ENCODE measurements around the gene TMEM51.

Gene TMEM51

GRCh38 chr1:15191267-15191666 lies 37.7 kb downstream of the TMEM51 start:
- TF ChIP-seq, protein P1, sequence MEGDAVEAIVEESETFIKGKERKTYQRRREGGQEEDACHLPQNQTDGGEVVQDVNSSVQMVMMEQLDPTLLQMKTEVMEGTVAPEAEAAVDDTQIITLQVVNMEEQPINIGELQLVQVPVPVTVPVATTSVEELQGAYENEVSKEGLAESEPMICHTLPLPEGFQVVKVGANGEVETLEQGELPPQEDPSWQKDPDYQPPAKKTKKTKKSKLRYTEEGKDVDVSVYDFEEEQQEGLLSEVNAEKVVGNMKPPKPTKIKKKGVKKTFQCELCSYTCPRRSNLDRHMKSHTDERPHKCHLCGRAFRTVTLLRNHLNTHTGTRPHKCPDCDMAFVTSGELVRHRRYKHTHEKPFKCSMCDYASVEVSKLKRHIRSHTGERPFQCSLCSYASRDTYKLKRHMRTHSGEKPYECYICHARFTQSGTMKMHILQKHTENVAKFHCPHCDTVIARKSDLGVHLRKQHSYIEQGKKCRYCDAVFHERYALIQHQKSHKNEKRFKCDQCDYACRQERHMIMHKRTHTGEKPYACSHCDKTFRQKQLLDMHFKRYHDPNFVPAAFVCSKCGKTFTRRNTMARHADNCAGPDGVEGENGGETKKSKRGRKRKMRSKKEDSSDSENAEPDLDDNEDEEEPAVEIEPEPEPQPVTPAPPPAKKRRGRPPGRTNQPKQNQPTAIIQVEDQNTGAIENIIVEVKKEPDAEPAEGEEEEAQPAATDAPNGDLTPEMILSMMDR (IDR thresholded peaks at IDR 0.05; ENCODE audit: poor library complexity, severe bottlenecking): no peak
- Histone ChIP-seq H3K4me3 (ENCODE audit: severe bottlenecking) (no peak overlapping the region), H3K27me3 (ENCODE audit: insufficient read depth, poor library complexity, severe bottlenecking) (no peaks in the 10 kb centered on the region), H3K27ac (ENCODE audit: poor library complexity, severe bottlenecking) (no peak overlapping the region), H3K9me3 (ENCODE audit: severe bottlenecking) (no peaks in the 10 kb centered on the region), H3K36me3 (ENCODE audit: low read depth) (no peaks in the 10 kb centered on the region), H3K4me1 (ENCODE audit: insufficient read depth, poor library complexity, severe bottlenecking) (peaks cover 7% of the 10 kb centered on the region)
- no peak for DNase-seq (ENCODE audit: low spot score)
- no peak for ATAC-seq (ENCODE audit: low read depth)

DNA sequence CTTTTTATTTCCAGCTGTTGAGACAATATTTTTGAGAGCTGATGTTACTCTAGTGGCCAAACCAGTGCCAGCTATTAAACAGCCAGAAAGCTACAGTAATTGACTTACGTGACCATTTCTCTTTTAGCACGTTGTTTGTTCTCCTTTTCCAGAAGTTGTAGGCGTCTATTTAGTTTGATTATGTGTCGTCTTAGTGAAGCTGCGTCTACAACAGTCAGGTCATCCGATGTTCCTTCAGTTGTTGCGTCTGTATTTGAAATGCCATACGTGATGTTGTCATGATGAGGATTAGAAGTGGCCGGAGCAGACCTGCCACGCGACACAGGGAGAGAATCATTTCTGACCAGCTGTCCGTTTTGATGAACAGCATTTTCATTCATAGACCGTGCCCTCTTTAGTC lies 38.2 kb downstream of the TMEM51 start:
- H3K27me3 ChIP-seq (ENCODE audit: insufficient read depth, poor library complexity, severe bottlenecking): no peaks in the 10 kb centered on the region
- TF ChIP-seq, protein P1 (IDR thresholded peaks at IDR 0.05; ENCODE audit: poor library complexity, severe bottlenecking): no peak
- ATAC-seq (ENCODE audit: low read depth): no peak
- peaks cover 7% of the 10 kb centered on the region for H3K4me1 ChIP-seq (ENCODE audit: insufficient read depth, poor library complexity, severe bottlenecking)
- no peaks in the 10 kb centered on the region for H3K9me3 ChIP-seq (ENCODE audit: severe bottlenecking)
- DNase-seq (ENCODE audit: low spot score): no peak
- no peak overlapping the region for H3K27ac ChIP-seq (ENCODE audit: poor library complexity, severe bottlenecking)
- no peaks in the 10 kb centered on the region for H3K36me3 ChIP-seq (ENCODE audit: low read depth)
- no peak overlapping the region for H3K4me3 ChIP-seq (ENCODE audit: severe bottlenecking)

- Histone ChIP-seq H3K27me3 (ENCODE audit: insufficient read depth, poor library complexity, severe bottlenecking) (no peaks in the 10 kb centered on the region), H3K4me3 (ENCODE audit: severe bottlenecking) (no peak overlapping the region), H3K27ac (ENCODE audit: poor library complexity, severe bottlenecking) (no peak overlapping the region), H3K4me1 (ENCODE audit: insufficient read depth, poor library complexity, severe bottlenecking) (peaks cover 7% of the 10 kb centered on the region), H3K9me3 (ENCODE audit: severe bottlenecking) (no peaks in the 10 kb centered on the region), H3K36me3 (ENCODE audit: low read depth) (no peaks in the 10 kb centered on the region; the same call in 1 of the 2 replicates)
- no peak for ATAC-seq (ENCODE audit: low read depth)
- DNase-seq (ENCODE audit: low spot score): no peak
- TF ChIP-seq, protein P1 (IDR thresholded peaks at IDR 0.05; ENCODE audit: poor library complexity, severe bottlenecking): no peak
These were observed 39.5 kb downstream of the TMEM51 start for GRCh38 chr1:15192916-15193550.

DNA sequence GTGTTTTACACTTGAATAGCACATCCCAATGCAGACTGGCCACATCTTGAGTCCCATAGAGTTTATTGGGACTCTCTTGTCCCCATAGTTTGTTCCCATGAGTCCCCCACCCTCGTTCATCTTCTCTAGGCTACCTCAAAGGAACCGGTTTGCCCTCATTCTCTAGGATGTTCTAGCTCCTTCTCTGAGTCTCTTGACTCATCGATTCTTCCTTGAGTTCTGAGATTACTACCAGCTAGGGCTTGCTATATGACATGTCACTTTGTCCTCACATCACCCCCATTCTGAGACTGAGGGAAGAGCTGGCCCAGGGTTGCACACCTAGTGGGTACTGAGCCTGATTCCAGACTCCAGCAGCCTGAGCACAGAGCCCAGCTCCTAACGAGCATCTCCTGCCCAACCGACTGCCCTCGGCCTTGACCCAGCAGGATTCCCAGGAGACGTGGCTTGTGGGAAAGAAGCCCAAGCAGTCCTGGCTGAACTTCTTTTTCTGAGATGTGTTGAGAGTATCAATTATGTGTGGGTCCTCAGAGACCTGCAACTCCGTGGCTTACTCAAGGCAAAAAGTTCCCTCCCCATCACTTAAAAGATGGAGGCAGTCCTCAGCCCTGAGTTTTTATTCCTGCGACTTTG lies 42.0 kb downstream of the TMEM51 start:
- Histone ChIP-seq H3K27me3 (ENCODE audit: insufficient read depth, poor library complexity, severe bottlenecking) (no peaks in the 10 kb centered on the region), H3K4me1 (ENCODE audit: insufficient read depth, poor library complexity, severe bottlenecking) (peaks cover 8% of the 10 kb centered on the region), H3K36me3 (ENCODE audit: low read depth) (no peaks in the 10 kb centered on the region; the same call in 1 of the 2 replicates), H3K27ac (ENCODE audit: poor library complexity, severe bottlenecking) (no peak overlapping the region), H3K4me3 (ENCODE audit: severe bottlenecking) (no peak overlapping the region), H3K9me3 (ENCODE audit: severe bottlenecking) (no peaks in the 10 kb centered on the region)
- TF ChIP-seq, protein P1 (IDR thresholded peaks at IDR 0.05; ENCODE audit: poor library complexity, severe bottlenecking): no peak
- DNase-seq (ENCODE audit: low spot score) (no peak), ATAC-seq (ENCODE audit: low read depth) (no peak)

- Histone ChIP-seq H3K4me1 (ENCODE audit: insufficient read depth, poor library complexity, severe bottlenecking) (peaks cover 13% of the 10 kb centered on the region), H3K9me3 (ENCODE audit: severe bottlenecking) (no peaks in the 10 kb centered on the region), H3K4me3 (ENCODE audit: severe bottlenecking) (no peak overlapping the region), H3K27me3 (ENCODE audit: insufficient read depth, poor library complexity, severe bottlenecking) (no peaks in the 10 kb centered on the region), H3K27ac (ENCODE audit: poor library complexity, severe bottlenecking) (no peak overlapping the region), H3K36me3 (ENCODE audit: low read depth) (no peaks in the 10 kb centered on the region; the same call in 1 of the 2 replicates)
- TF ChIP-seq, protein P1 (IDR thresholded peaks at IDR 0.05; ENCODE audit: poor library complexity, severe bottlenecking): no peak
- no peak for ATAC-seq (ENCODE audit: low read depth)
- DNase-seq (ENCODE audit: low spot score): no peak
These were observed 42.5 kb downstream of the TMEM51 start for GRCh38 chr1:15196069-15196468.
